ENCODE results near the gene MEG3.

MEG3 gene

GRCh38 chr14:100867631-100868315, 41.9 kb downstream of the MEG3 start:
- DNase-seq = no peak

GRCh38 chr14:100868621-100869370, 42.9 kb downstream of the MEG3 start:
- DNase-seq = no peak

DNA sequence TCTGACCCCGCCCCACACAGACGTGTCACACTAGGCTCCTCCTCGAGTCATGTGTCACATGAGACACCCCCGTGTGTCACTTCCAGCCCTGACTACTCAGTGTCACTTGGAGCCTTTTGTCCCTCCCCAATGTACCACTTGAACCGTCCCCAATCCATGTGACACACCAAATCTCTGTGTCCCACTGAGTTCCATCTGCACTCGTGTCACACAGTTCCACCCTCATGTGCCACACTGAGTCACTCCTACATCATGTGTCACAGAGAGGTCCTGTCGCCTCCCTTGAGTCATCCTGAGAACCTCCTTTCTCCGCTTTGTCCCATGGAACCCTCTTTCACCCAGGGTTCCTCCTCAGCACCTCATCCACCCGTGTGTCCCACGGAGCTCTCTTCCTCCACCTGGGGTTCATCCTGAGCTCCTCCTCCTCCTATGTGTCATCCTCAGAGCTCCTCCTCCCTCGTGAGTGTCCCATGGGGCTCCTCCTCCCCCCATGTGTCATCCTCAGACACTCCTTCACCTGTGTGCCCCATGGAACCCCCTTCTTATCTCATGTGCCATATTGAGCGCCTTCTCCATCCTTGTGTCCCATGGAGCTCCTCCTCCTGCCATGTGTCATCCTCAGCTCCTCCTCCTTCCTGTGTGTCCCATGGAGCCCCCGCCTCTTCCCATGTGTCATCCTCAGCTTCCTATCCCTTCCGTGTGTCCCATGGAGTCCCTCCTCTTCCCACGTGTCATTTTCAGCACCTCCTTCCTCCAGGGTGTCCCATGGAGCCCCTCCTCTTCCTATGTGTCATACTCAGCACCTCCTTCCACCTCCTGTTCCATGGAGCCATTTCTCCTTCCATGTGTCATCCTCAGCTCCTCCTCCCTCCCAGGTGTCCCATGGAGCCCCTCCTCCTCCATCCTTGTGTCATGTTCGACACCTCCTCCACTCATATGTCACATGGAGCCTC, 45.6 kb downstream of the MEG3 start:
- no peak for DNase-seq

GRCh38 chr14:100872259-100873095, 46.6 kb downstream of the MEG3 start:
- DNase-seq = no peak

DNA sequence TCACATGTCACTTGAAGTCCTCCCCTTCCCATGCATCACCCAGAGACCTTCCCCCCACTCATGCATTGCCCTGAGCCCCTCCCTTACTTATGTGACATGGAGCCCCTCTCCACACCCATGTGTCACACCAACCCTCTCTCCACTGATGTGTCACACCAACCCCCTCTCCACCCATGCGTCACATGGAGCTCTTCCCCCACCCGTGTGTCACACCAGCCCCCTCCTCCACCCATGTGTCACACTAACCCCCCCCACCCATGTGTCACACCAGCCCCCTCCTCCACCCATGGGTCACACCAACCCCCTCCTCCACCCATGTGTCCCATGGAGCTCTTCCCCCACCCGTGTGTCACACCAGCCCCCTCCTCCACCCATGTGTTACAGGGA, 47.2 kb downstream of the MEG3 start:
- DNase-seq = no peak

DNA sequence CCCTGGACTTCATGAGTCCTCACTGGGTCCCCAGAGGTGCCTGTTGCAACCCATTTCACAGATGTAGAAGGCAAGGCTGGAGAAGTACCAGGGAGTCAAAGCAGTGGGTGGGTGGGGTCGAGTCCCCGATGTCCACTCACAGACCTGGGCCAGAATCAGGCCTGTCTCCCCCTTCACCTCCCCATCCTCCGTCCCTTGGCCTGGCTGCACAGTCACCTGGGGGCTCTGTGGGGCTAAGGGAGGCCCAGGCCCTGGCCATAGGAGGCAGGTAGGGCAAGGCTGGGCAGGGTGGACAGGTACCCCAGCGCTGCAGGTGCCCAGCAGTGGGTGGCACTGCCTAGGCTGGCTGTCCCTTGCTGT, 48.1 kb downstream of the MEG3 start:
- no peak for DNase-seq

- DNase-seq = no peak
Measured at GRCh38 chr14:100874411-100875091, 48.6 kb downstream of the MEG3 start.

DNA sequence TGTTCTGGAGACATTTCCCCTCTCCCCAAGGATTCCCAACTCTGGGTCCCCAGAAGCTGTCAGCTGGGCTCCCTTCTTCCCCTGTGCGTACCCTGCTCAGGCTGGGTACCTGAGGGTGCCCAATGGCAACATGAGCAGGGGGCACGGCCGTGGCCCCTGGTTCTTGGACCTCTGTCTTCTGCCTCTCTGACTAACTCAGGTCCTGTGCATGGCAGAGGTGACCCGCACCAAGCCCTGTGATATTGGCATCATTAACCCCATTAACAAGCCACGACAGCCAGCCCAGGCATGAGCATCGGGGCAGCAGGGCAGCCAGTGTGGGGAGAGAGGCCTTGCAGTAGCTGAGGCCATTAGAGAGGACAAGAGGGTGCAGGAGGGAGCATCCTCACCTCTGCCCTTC, 49.2 kb downstream of the MEG3 start:
- DNase-seq = no peak

DNA sequence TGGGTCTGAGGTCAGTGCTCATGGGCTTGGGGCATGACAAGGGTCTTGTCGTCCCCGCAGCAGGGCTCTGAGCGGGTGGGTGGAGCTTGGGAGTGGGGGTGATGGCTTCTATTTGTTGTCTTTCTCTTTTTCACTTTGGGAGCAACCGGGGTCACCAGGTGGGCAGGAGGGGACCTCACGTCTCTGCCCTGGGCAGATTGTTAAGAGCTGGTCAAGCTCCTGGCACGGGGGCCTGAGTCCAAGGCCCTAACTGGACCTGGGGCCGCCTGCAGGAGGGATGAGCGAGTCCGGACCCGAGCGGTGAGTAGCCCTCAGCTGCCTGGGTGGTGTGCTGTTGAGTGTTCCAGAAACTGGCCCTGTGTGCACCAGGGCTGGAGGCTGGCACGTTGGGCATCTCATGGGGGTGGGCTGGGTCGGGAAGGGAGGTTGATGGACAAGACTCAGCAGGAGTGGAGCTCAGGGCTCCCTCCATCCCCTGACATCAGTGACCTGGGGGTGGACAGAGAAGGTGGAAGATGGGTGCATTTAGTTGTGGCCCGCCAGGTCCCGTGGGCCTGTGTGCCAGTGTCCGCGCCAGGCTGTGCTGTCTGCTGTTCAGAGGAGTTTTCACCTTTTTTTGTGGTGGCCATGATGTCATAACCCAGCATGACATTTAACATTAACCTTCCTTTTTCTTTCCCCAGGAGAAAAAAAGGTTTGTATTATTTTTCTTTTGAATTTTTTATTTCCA, 50.1 kb downstream of the MEG3 start:
- no peak for DNase-seq

- no peak for DNase-seq
Measured at GRCh38 chr14:100878271-100879146, 52.6 kb downstream of the MEG3 start.

GRCh38 chr14:100879194-100879593, 53.3 kb downstream of the MEG3 start:
- DNase-seq = no peak

DNA sequence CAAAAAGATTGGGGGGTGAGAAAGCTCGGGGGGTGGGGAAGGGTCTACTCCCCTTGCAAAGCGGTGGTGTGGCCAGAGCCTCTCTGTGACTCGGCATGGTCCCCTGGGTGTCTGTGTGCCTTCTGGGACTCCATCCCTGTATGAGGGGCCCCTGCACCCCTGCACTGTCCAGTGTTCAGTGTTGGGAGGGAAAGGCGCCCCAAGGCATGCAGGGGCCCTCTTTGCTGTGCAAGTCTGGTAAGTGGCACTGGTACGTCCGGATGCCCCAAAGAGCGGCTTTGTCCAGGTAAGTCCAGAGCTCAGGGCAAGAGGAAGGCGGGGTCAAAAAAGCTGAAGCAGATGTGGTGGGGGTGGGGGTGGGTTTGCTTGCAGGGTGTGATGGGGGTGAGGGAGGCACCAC, 53.9 kb downstream of the MEG3 start:
- no peak for DNase-seq

DNA sequence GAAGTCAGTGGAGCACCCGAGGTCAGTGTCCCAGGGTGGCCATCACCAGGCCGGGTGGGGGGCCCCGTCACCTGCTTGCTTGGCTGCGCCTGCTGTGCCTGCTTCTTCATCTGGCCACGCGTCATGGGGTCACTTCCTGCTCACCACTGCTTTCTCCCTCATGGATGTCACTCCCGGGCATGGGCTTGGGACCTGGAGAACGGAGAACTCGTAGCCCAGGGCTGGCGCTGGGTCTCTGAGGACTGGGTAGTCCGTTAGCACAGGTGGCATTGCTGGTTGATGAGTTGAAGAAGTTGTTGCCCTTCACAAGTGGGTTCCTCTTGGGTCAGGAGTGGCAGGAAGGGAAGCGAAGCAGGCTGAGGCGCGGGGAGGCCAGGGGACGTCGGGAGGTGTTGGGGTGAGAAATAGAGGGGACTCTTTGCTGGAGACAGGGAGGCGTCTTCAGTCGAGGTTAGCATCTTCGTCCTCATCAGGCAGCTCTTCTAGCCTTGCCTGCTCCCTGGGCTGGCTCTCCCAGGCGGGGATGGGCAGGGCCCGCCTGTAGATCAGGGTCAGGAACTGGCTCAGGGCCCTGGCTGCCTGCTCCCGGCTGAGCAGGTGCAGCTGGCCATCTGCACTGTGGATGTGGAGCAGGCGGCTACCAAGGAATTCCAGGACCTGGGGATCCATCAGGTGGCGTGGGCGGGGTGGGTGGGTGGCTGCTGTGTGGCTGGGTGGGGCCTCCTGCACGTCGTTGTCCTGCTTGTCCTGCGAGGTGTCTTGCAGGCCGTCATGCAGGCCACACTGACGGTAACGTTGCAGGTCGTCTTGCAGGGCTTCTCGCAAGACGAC, 54.6 kb downstream of the MEG3 start:
- DNase-seq = no peak

DNA sequence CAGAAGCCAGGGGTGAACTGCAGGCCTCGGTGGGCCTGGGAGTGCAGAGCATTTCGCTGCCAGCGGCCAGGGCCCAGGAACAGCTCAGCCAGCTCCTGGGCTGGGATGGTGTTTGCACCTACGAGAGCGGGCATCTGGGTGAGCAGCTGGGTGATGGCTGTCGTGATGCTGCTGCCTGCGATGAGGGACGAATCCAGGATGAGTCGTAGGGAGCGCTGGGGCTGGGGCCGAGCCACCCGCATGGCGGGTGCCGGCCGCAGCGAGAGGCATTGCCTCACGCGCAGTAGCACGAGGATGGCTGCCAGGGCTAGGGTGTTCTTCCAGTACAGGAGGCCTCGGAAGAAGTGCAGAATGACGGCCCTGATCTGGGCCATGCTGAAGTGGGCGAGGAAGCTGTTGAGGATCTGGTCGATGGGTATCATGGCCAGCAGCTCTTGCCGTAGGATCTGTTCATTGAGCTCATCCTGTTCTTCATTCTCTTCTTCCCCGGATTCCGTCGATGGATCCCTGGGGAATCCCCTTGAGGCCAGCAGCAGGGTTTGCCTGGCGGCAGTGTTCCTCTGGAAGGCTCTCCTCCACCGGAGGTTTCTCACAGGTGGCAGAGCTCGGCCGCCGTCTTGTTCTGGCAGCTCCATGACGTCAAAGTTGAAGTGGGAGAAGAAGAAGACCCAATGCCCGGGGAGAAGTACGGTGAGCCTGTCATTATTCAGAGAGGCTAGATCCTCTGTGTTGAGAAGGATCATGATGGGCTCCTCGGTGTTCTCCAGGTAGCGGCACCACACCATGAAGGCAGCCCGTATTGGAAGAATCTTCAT, 55.5 kb downstream of the MEG3 start:
- DNase-seq = no peak

DNA sequence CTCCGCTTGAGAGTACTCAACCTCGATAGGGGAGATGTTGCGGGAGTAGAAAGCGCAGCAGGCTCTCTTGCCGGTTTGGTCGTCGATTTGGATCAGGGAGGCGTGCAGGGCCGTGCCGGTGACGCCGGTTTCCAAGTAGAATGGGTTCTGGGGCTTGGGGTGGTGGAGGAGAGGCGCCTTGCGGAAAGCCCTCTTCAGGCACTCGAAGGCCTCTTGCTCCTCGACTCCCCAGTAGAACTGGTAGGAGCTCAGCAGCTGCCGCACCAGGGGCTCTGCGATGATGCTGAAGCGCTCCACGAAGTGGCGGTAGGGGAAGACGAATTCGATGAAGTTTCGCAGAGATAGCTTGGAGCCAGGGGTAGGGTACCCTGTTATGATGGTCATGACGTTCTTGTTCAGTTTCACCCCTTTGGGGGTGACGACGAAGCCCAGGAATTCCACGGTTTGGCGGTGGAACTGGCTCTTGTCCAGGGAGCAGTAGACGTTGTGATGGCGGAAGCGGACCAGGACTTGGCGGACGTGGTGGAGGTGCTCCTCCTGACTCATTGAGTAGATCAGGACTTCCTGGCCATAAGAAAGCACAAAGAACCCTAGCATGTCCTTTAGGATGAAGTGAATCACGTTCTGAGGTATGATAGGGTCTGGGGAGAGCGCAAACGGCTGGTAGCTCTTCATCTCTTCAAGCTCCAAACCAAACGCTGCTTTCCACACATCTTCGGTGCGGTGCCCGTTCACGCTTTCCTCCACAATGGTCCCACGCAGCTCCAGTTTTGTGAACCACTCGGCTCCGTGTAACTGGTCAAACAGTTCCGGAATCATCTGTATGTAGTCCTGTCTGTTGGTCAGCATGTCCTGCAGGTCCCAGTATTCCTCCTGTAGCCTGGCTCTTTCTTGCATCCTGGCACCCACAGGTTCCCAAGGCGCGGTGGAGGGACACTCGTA, 56.4 kb downstream of the MEG3 start:
- DNase-seq = no peak

GRCh38 chr14:100882991-100883788, 57.3 kb downstream of the MEG3 start:
- no peak for DNase-seq

DNA sequence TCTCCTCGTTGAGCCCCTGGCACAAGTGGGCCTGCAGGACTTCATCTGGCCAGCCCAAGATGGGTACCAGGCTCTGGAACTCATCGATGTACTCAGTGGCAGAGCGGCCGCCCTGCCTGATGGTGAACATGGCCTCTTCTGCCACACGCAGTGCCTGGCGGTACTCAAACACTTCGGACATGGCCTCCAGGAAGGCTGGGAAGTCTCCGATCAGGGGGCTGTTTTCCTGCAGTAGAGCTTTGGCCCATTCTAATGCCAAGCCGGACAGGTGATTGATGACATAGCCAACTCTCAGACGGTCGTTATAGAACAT, 57.8 kb downstream of the MEG3 start:
- DNase-seq = no peak

Data from SHP77 treated with DMSO at 0.1 percent for 48 hours (cell line).